GM12891 (cell line): ENCODE data around the gene TRIM41.

Experiments
- PAX5 ChIP-seq: IDR thresholded peaks from 2 replicates; pipeline ENCODE4 v1.6.1; 2011; ENCODE audit warnings: low read length, moderate library complexity, mild to moderate bottlenecking; ENCODE audit not compliant: insufficient read depth, severe bottlenecking
- POLR2A ChIP-seq: IDR thresholded peaks from 2 replicates; pipeline ENCODE4 v1.6.1; 2011; ENCODE audit warnings: low read depth, low read length, control low read depth
- POLR2AphosphoS5 ChIP-seq: IDR thresholded peaks from 2 replicates; pipeline ENCODE4 v1.6.1; 2011; ENCODE audit warnings: low read depth, low read length, control low read depth
- TAF1 ChIP-seq: IDR thresholded peaks from 2 replicates; pipeline ENCODE4 v1.6.1; 2011; ENCODE audit warnings: low read depth, low read length, control low read depth

DNA sequence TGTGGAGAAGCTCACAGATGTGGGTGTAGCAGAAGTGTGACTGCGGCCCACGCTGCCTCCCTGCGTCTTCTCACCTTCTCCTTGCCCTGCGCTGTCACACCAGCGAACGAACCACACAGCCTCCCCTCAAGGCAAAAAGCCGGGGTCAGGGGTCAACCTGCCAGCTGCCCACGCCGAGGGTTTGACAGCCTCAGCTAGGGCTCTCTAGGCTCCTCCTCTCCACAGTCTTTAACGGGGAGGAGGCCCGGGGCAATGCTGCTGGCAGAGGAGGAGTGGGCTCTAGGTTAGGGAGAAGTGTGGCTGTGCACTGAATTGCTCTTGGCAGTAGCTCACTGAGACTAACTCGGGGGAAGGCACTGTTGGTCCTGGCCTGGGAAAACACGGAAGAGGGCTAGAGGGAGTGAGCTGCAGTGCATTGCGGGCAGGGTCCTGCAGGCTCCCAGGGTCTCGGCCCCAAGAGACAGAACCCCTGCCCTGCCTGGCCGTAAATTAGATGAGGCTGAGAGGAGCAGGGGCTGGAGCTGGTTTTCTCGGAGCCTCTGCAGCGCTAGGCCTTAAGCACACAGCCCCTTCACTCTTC is 42.1 kb downstream of the TRIM41 start:
- TF ChIP-seq POLR2A (no peak), TAF1 (no peak), POLR2AphosphoS5 (no peak), PAX5 (no peak)
